GM12865 (cell line): ENCODE results near the gene FAM20C.

Experiments
- DNase-seq: peaks from one replicate; pipeline ENCODE4 v3.0.0; 2010; ENCODE audit warnings: low read depth
- H3K4me3 ChIP-seq: 2 replicates; pipeline ENCODE4 v1.5.1; 2011; ENCODE audit warnings: mild to moderate bottlenecking, low read depth, low read length, control low read depth
- CTCF ChIP-seq: IDR thresholded peaks from 2 replicates; pipeline ENCODE4 v1.5.1; 2011; ENCODE audit warnings: low read length, control low read depth, low read depth, inconsistent platforms; ENCODE audit not compliant: insufficient read depth; ENCODE audit errors: missing control alignments

FAM20C gene

GRCh38 chr7:257647-257992, 65.2 kb downstream of the FAM20C start:
- no peak for TF ChIP-seq CTCF
- H3K4me3 ChIP-seq: no peak overlapping the region
- DNase-seq: no peak

GRCh38 chr7:258476-259190, 66.3 kb downstream of the FAM20C start:
- DNase-seq: no peak
- no peak overlapping the region for H3K4me3 ChIP-seq
- TF ChIP-seq CTCF: no peak

- DNase-seq: no peak
- no peak for TF ChIP-seq CTCF
- no peak overlapping the region for H3K4me3 ChIP-seq
Observed at GRCh38 chr7:259191-259505, 66.8 kb downstream of the FAM20C start.

GRCh38 chr7:259751-260405, 67.5 kb downstream of the FAM20C start:
- no peak for DNase-seq
- H3K4me3 ChIP-seq: no peak overlapping the region
- TF ChIP-seq CTCF: no peak

GRCh38 chr7:260441-261281, 68.3 kb downstream of the FAM20C start:
- no peak for DNase-seq
- no peak overlapping the region for H3K4me3 ChIP-seq
- no peak for TF ChIP-seq CTCF

- no peak for DNase-seq
- no peak for TF ChIP-seq CTCF
- no peak overlapping the region for H3K4me3 ChIP-seq
Observed at GRCh38 chr7:261341-262250, 69.2 kb downstream of the FAM20C start.
